Fibroblast of lung (primary cell): Measurements from ENCODE around the gene CSNK1A1. TPM values are rescaled to one million over a fixed set of nuclear protein-coding genes. Genes with fewer than 3 reads are reported as not detected.
A peak's percentile ranks its signal among the peaks of the same experiment; 100 is the strongest.

Source experiments
- DNase-seq, 2 donors: peaks; one replicate each; pipeline versions ENCODE4 v3.0.0 to v3.0.0-alpha.2; 2010; ENCODE audit warnings: low read depth in 2 of 2
- H2AFZ ChIP-seq: 2 replicates; pipeline ENCODE4 v1.5.1; 2012; ENCODE audit warnings: low read length, control low read depth, inconsistent platforms
- H3K27ac ChIP-seq: 2 replicates; pipeline ENCODE4 v1.5.1; 2011; ENCODE audit warnings: low read length, control low read depth; ENCODE audit not compliant: insufficient read depth
- H3K27me3 ChIP-seq: 2 replicates; pipeline ENCODE4 v1.5.1; 2011; ENCODE audit warnings: mild to moderate bottlenecking, low read length; ENCODE audit not compliant: control insufficient read depth, insufficient read depth
- H3K36me3 ChIP-seq: 2 replicates; pipeline ENCODE4 v1.5.1; 2011; ENCODE audit warnings: low read length; ENCODE audit not compliant: control insufficient read depth, insufficient read depth
- H3K4me1 ChIP-seq: 2 replicates; pipeline ENCODE4 v1.5.1; 2011; ENCODE audit warnings: low read length; ENCODE audit not compliant: control insufficient read depth, insufficient read depth; ENCODE audit errors: extremely low read depth
- H3K4me2 ChIP-seq: 2 replicates; pipeline ENCODE4 v1.5.1; 2011; ENCODE audit warnings: low read length, control low read depth; ENCODE audit not compliant: insufficient read depth; ENCODE audit errors: extremely low read depth
- H3K4me3 ChIP-seq, 4 experiments: fragments of 200-600 bp in 1 of 4; sonication (generic) in 1 of 4; replicated peaks in 1 of 4; 2 replicates each; pipeline ENCODE4 v1.5.1; 2011 to 2016; ENCODE audit warnings: low read length in 4 of 4, low read depth in 3 of 4, mild to moderate bottlenecking in 3 of 4, control low read depth in 2 of 4, inconsistent platforms in 1 of 4, mixed read lengths in 1 of 4; ENCODE audit not compliant: insufficient read depth in 1 of 4; ENCODE audit errors: control extremely low read depth in 1 of 4
- H3K79me2 ChIP-seq: 2 replicates; pipeline ENCODE4 v1.5.1; 2012; ENCODE audit warnings: mild to moderate bottlenecking, low read length, inconsistent platforms; ENCODE audit not compliant: control insufficient read depth, insufficient read depth
- H3K9ac ChIP-seq: 2 replicates; pipeline ENCODE4 v1.5.1; 2011; ENCODE audit warnings: mild to moderate bottlenecking, low read length, control low read depth; ENCODE audit not compliant: insufficient read depth
- H3K9me3 ChIP-seq: 2 replicates; pipeline ENCODE4 v1.5.1; 2012; ENCODE audit warnings: low read depth, low read length; ENCODE audit not compliant: control insufficient read depth, insufficient read depth
- H4K20me1 ChIP-seq: 2 replicates; pipeline ENCODE4 v1.5.1; 2011; ENCODE audit warnings: low read length; ENCODE audit not compliant: control insufficient read depth, insufficient read depth; ENCODE audit errors: extremely low read depth
- CTCF ChIP-seq, 2 donors: IDR thresholded peaks in 1 of 2; conservative IDR thresholded peaks in 1 of 2; 1 replicate in 1 of 2; 2 replicates in 1 of 2; pipeline ENCODE4 v1.5.1; 2011 to 2012; ENCODE audit warnings: low read length in 2 of 2, control low read depth in 1 of 2, inconsistent platforms in 1 of 2, low read depth in 1 of 2, mild to moderate bottlenecking in 1 of 2
- EZH2 ChIP-seq: IDR thresholded peaks from 2 replicates; pipeline ENCODE4 v1.5.1; 2012; ENCODE audit warnings: low read length, control low read depth, mild to moderate bottlenecking; ENCODE audit errors: missing control alignments
- polyA plus RNA-seq, 2 donors: library from polyadenylated mRNA; depleted of rRNA in 1 of 2; stranded (reverse) in 1 of 2; unstranded in 1 of 2; fragments of >200 nt; gene quantifications; 2 replicates each; pipeline ENCODE4 v1.2.1, GENCODE V29; 2011 to 2012; ENCODE audit warnings: missing spikeins in 1 of 2
- total RNA-seq: library from RNA; depleted of rRNA; stranded (reverse); fragments of >200 nt; gene quantifications from 2 replicates; pipeline ENCODE4 v1.2.1, GENCODE V29; 2014

Gene CSNK1A1
- total and polyA plus RNA-seq, 2 donors (not counting 1 experiment from before 2014, with no cell fraction given) = 275 to 674 TPM

- Histone ChIP-seq H3K9ac (no peak overlapping the region), H3K79me2 (peaks cover 62% of the 10 kb centered on the region), H3K9me3 (no peaks in the 10 kb centered on the region), H3K27me3 (no peaks in the 10 kb centered on the region), H3K27ac (no peak overlapping the region), H3K4me1 (no peaks in the 10 kb centered on the region), H3K36me3 (peaks cover 26% of the 10 kb centered on the region), H3K4me2 (no peak overlapping the region), H2AFZ (no peak overlapping the region), H4K20me1 (no peaks in the 10 kb centered on the region), H3K4me3 (no peak overlapping the region)
- TF ChIP-seq EZH2 (no peak), CTCF (conservative IDR thresholded peaks at IDR 0.05 in 1 of 2, IDR thresholded peaks at IDR 0.05 in 1 of 2; ENCODE audit: low read depth in 1 of 2, low read length in 2 of 2) (no peak)
- DNase-seq = no peak
Observed at GRCh38 chr5:149510136-149510535, 41.1 kb downstream of the CSNK1A1 start.

- Histone ChIP-seq H3K4me1 (peaks cover 6% of the 10 kb centered on the region), H3K79me2 (peaks cover 26% of the 10 kb centered on the region), H3K27me3 (no peaks in the 10 kb centered on the region)
Observed at GRCh38 chr5:149504677-149505076, 46.6 kb downstream of the CSNK1A1 start.

GRCh38 chr5:149503006-149503405 is 48.2 kb downstream of the CSNK1A1 start:
- Histone ChIP-seq H4K20me1 (no peaks in the 10 kb centered on the region), H3K27ac (peak overlapping the region; percentile 16), H3K4me1 (peaks cover 15% of the 10 kb centered on the region), H3K79me2 (peaks cover 22% of the 10 kb centered on the region), H2AFZ (no peak overlapping the region), H3K9ac (no peak overlapping the region), H3K36me3 (peaks cover 15% of the 10 kb centered on the region), H3K4me3 (no peak overlapping the region), H3K9me3 (no peaks in the 10 kb centered on the region), H3K27me3 (no peaks in the 10 kb centered on the region), H3K4me2 (no peak overlapping the region)
- TF ChIP-seq EZH2 = no peak
- no peak for TF ChIP-seq CTCF (conservative IDR thresholded peaks at IDR 0.05 in 1 of 2, IDR thresholded peaks at IDR 0.05 in 1 of 2; ENCODE audit: low read depth in 1 of 2, low read length in 2 of 2)
- DNase-seq = no peak

More at GRCh38 chr5:149504677-149505076, 46.6 kb downstream of the CSNK1A1 start:
- no peak for DNase-seq
- H2AFZ ChIP-seq = no peak overlapping the region
- no peak overlapping the region for H3K4me3 ChIP-seq
- H4K20me1 ChIP-seq = no peaks in the 10 kb centered on the region
- no peaks in the 10 kb centered on the region for H3K9me3 ChIP-seq
- no peak for TF ChIP-seq CTCF (conservative IDR thresholded peaks at IDR 0.05 in 1 of 2, IDR thresholded peaks at IDR 0.05 in 1 of 2; ENCODE audit: low read depth in 1 of 2, low read length in 2 of 2)
- TF ChIP-seq EZH2 = no peak
- peaks cover 25% of the 10 kb centered on the region for H3K36me3 ChIP-seq
- H3K4me2 ChIP-seq = no peak overlapping the region
- peak overlapping the region; percentile 29 for H3K27ac ChIP-seq
- no peak overlapping the region for H3K9ac ChIP-seq
